ENCODE results near the gene ZBTB24. TPM values are rescaled to one million over a fixed set of nuclear protein-coding genes. Genes with fewer than 3 reads are reported as not detected.

The ZBTB24 gene
- total and polyA plus RNA-seq, 2 of the 13 experiments (the other 11 are each of a cell fraction or from before 2014, with no cell fraction given), result 1.5 to 6.2 TPM

- Histone ChIP-seq H2AFZ (ENCODE audit: low read length) (no peak overlapping the region), H3K9me3 (ENCODE audit: low read length) (no peaks in the 10 kb centered on the region), H4K20me1 (ENCODE audit: insufficient read depth, low read length) (no peaks in the 10 kb centered on the region), H3K79me2 (ENCODE audit: insufficient read depth, low read length) (no peaks in the 10 kb centered on the region), H3K4me2 (ENCODE audit: low read depth, low read length) (no peak overlapping the region), H3K27me3 (ENCODE audit: control insufficient read depth in 1 of 2, insufficient read depth in 2 of 2, low read length in 2 of 2) (no peaks in the 10 kb centered on the region; a peak in 1 of 5 replicates), H3K9ac (ENCODE audit: insufficient read depth, low read depth, low read length) (no peak overlapping the region), H3K27ac (ENCODE audit: extremely low read length, insufficient read depth, low read length) (no peak overlapping the region), H3K4me1 (ENCODE audit: insufficient read depth, low read length) (peaks cover 14% of the 10 kb centered on the region), H3K36me3 (replicated peaks in 1 of 2; ENCODE audit: control insufficient read depth in 1 of 2, insufficient read depth in 2 of 2, low read length in 2 of 2) (no peaks in the 10 kb centered on the region), H3K4me3 (replicated peaks in 1 of 3; ENCODE audit: insufficient read depth in 1 of 3, low read depth in 2 of 3, low read length in 3 of 3) (no peak overlapping the region)
- DNase-seq (ENCODE audit: low spot score) (no peak), FAIRE-seq (no peak), ATAC-seq (no peak)
- intact Hi-C loops (cut with micrococcal nuclease; ENCODE audit: unreplicated experiment) (no loop called here), in situ Hi-C loops (cut with HindIII; ENCODE audit: extremely low pct_ligation_motif_present, low pct_unique_long_range_greater_than_20kb) (no loop called here)
- CTCF ChIA-PET (ENCODE audit: low intra/inter-chr PET ratio, low total read pairs), result no interaction called here
- TF ChIP-seq KDM5B (CRISPR knock-in tag; IDR thresholded peaks at IDR 0.05; ENCODE audit: borderline replicate concordance) (no peak), TSC22D2 (CRISPR knock-in tag; IDR thresholded peaks at IDR 0.05; ENCODE audit: borderline replicate concordance) (no peak), MAFF (IDR thresholded peaks at IDR 0.05; ENCODE audit: low read depth, low read length) (peak; percentile 66), MAFK (conservative IDR thresholded peaks at IDR 0.05 in 1 of 2, IDR thresholded peaks at IDR 0.05 in 1 of 2; ENCODE audit: low read length in 2 of 2) (peak; percentile 67 to 84), RFX1 (IDR thresholded peaks at IDR 0.05) (no peak), ZNF841 (CRISPR knock-in tag; IDR thresholded peaks at IDR 0.05; ENCODE audit: borderline replicate concordance) (no peak)
- no TSS peak for BruUV-seq (replicated peaks)
- 31% methylated on average over 1 of the region's 1 CpG for WGBS (ENCODE audit: low lambda C conversion rate)
- POLR2A ChIA-PET, result no interaction called here
These were observed 61.8 kb downstream of the ZBTB24 start for GRCh38 chr6:109421184-109421583.

GRCh38 chr6:109420751-109421150, 62.3 kb downstream of the ZBTB24 start:
- in situ Hi-C loops (cut with HindIII; ENCODE audit: extremely low pct_ligation_motif_present, low pct_unique_long_range_greater_than_20kb), result no loop called here
- H3K79me2 ChIP-seq (ENCODE audit: insufficient read depth, low read length), result no peaks in the 10 kb centered on the region
- no peak for FAIRE-seq
- TF ChIP-seq ETS1 (CRISPR knock-in tag; IDR thresholded peaks at IDR 0.05), result no peak
- TF ChIP-seq POGK (CRISPR knock-in tag; conservative IDR thresholded peaks at IDR 0.05), result no peak
- TF ChIP-seq ZNF674 (CRISPR knock-in tag; IDR thresholded peaks at IDR 0.05; ENCODE audit: low read depth), result no peak
- no peak for TF ChIP-seq ZBTB33 (CRISPR knock-in tag; IDR thresholded peaks at IDR 0.05)
- TF ChIP-seq KDM5B (CRISPR knock-in tag; IDR thresholded peaks at IDR 0.05; ENCODE audit: borderline replicate concordance), result no peak

More at GRCh38 chr6:109420751-109421150, 62.3 kb downstream of the ZBTB24 start:
- Histone ChIP-seq H3K36me3 (replicated peaks in 1 of 2; ENCODE audit: control insufficient read depth in 1 of 2, insufficient read depth in 2 of 2, low read length in 2 of 2) (no peaks in the 10 kb centered on the region), H2AFZ (ENCODE audit: low read length) (no peak overlapping the region), H3K9me3 (ENCODE audit: low read length) (no peaks in the 10 kb centered on the region), H3K27me3 (ENCODE audit: control insufficient read depth in 1 of 2, insufficient read depth in 2 of 2, low read length in 2 of 2) (no peaks in the 10 kb centered on the region; a peak in 1 of 5 replicates), H3K4me1 (ENCODE audit: insufficient read depth, low read length) (peaks cover 14% of the 10 kb centered on the region), H3K9ac (ENCODE audit: insufficient read depth, low read depth, low read length) (no peak overlapping the region), H3K27ac (ENCODE audit: extremely low read length, insufficient read depth, low read length) (no peak overlapping the region), H3K4me3 (replicated peaks in 1 of 3; ENCODE audit: insufficient read depth in 1 of 3, low read depth in 2 of 3, low read length in 3 of 3) (no peak overlapping the region), H4K20me1 (ENCODE audit: insufficient read depth, low read length) (no peaks in the 10 kb centered on the region), H3K4me2 (ENCODE audit: low read depth, low read length) (no peak overlapping the region)
- 0% methylated on average over 1 of the region's 1 CpG for WGBS (ENCODE audit: low lambda C conversion rate)
- ChIA-PET CTCF (ENCODE audit: low intra/inter-chr PET ratio, low total read pairs) (no interaction called here), POLR2A (no interaction called here)
- DNase-seq (ENCODE audit: low spot score) (no peak), ATAC-seq (no peak)
- intact Hi-C loops (cut with micrococcal nuclease; ENCODE audit: unreplicated experiment), result no loop called here
- BruUV-seq (replicated peaks), result no TSS peak
